ENCODE measurements around the gene POMT1. TPM values are rescaled to one million over a fixed set of nuclear protein-coding genes. Genes with fewer than 3 reads are reported as not detected.

Gene POMT1
- total and polyA plus RNA-seq, 2 donors (not counting 3 experiments of a cell fraction or from before 2014, with no cell fraction given), result 44.7 to 53.9 TPM

DNA sequence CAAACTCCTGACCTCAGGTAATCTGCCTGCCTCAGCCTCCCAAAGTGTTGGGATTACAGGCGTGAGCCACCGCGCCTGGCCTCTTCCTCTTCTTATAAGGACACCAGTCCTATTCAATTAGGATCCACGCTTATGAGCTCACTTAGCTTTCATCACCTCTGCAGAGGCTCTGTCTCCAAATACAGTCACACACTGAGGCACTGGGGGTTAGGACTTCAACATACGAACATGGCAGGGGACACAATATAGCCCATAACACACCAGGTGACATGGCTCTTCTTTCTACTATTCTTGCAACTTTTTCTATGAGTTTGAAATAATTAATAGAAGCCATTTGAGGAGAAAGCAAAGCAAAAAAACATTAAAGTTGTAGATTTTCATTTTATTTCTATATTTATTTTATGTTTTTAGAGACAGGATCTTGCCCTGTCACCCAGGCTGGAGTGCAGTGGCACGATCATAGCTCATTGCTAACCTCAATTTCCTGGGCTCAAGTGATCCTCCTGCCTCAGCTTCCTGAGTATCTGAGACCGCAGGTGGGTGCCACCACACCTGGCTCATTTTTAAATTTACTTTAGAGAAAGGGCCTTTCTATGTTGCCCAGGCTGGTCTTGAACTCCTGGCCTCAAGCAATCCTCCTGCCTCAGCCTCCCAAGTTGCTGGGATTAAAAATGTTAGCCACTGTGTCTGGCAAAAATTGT, 36.7 kb downstream of the POMT1 start:
- Histone ChIP-seq H3K4me2 (ENCODE audit: insufficient read depth, low read length) (no peak overlapping the region), H3K4me3 (replicated peaks in 1 of 3; ENCODE audit: insufficient read depth in 1 of 3, low read depth in 1 of 3, low read length in 3 of 3) (no peak overlapping the region), H3K27ac (ENCODE audit: insufficient read depth, low read depth, low read length) (no peak overlapping the region), H3K9me3 (replicated peaks; ENCODE audit: control insufficient read depth, insufficient read depth, low read length) (no peaks in the 10 kb centered on the region), H3K36me3 (ENCODE audit: control insufficient read depth in 2 of 2, extremely low read depth in 1 of 2, insufficient read depth in 2 of 2, low read length in 2 of 2) (no peaks in the 10 kb centered on the region), H3K9ac (replicated peaks; ENCODE audit: extremely low read depth, insufficient read depth, low read length) (no peak overlapping the region), H3K4me1 (ENCODE audit: control insufficient read depth, extremely low read depth, insufficient read depth, low read length) (no peaks in the 10 kb centered on the region), H3K79me2 (ENCODE audit: control insufficient read depth, insufficient read depth, low read length) (no peaks in the 10 kb centered on the region), H3K9me1 (replicated peaks; ENCODE audit: control insufficient read depth, extremely low read depth, insufficient read depth, low read length) (no peaks in the 10 kb centered on the region), H4K20me1 (replicated peaks; ENCODE audit: control insufficient read depth, extremely low read depth, insufficient read depth, low read length) (no peaks in the 10 kb centered on the region), H3K27me3 (ENCODE audit: control insufficient read depth in 2 of 2, insufficient read depth in 2 of 2, low read length in 2 of 2) (peaks cover 3 to 5% of the 10 kb centered on the region in 2 experiments), H2AFZ (ENCODE audit: low read depth, low read length) (no peak overlapping the region)
- CTCF ChIA-PET, result no interaction called here
- BruUV-seq (replicated peaks), result no TSS peak
- FAIRE-seq (no peak), DNase-seq (ENCODE audit: low read depth, low spot score) (no peak)
- dilution Hi-C loops (cut with MboI; ENCODE audit: extremely low pct_ligation_motif_present, low sequenced_read_pairs) (no loop called here), intact Hi-C loops (cut with micrococcal nuclease) (loop anchor here (10.0 kb wide), 1 partner anchor 45 kb away; no protein-coding TSS in a partner anchor)
- no peak for TF ChIP-seq JUN (IDR thresholded peaks at IDR 0.05; ENCODE audit: borderline replicate concordance, insufficient read depth, insufficient read length, low read depth)
- TF ChIP-seq POLR2AphosphoS5 (IDR thresholded peaks at IDR 0.05; ENCODE audit: insufficient read depth, low read depth, low read length), result no peak
- TF ChIP-seq, protein P1, sequence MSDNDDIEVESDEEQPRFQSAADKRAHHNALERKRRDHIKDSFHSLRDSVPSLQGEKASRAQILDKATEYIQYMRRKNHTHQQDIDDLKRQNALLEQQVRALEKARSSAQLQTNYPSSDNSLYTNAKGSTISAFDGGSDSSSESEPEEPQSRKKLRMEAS (IDR thresholded peaks at IDR 0.05; ENCODE audit: insufficient read depth, insufficient read length), result no peak
- no peak for TF ChIP-seq MYC (IDR thresholded peaks at IDR 0.05; ENCODE audit: low read depth, low read length)
- TF ChIP-seq EZH2 (IDR thresholded peaks at IDR 0.05; ENCODE audit: borderline replicate concordance, low read depth, low read length, severe bottlenecking), result no peak
- TF ChIP-seq POLR2A (IDR thresholded peaks at IDR 0.05; ENCODE audit: low read depth, low read length), result no peak
- no peak for TF ChIP-seq GATA2 (IDR thresholded peaks at IDR 0.05; ENCODE audit: insufficient read depth, insufficient read length, low read depth, low read length)
- TF ChIP-seq, protein P2, sequence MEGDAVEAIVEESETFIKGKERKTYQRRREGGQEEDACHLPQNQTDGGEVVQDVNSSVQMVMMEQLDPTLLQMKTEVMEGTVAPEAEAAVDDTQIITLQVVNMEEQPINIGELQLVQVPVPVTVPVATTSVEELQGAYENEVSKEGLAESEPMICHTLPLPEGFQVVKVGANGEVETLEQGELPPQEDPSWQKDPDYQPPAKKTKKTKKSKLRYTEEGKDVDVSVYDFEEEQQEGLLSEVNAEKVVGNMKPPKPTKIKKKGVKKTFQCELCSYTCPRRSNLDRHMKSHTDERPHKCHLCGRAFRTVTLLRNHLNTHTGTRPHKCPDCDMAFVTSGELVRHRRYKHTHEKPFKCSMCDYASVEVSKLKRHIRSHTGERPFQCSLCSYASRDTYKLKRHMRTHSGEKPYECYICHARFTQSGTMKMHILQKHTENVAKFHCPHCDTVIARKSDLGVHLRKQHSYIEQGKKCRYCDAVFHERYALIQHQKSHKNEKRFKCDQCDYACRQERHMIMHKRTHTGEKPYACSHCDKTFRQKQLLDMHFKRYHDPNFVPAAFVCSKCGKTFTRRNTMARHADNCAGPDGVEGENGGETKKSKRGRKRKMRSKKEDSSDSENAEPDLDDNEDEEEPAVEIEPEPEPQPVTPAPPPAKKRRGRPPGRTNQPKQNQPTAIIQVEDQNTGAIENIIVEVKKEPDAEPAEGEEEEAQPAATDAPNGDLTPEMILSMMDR (IDR thresholded peaks at IDR 0.05; ENCODE audit: extremely low read depth in 1 of 2, insufficient read depth in 1 of 2, low read depth in 1 of 2, low read length in 2 of 2), result no peak
- no peak for TF ChIP-seq FOS (IDR thresholded peaks at IDR 0.05; ENCODE audit: borderline replicate concordance, insufficient read depth, low read length)
- POLR2A ChIA-PET, result no interaction called here
